ENCODE results near the gene PPP1R14B. TPM values are rescaled to one million over a fixed set of nuclear protein-coding genes. Genes with fewer than 3 reads are reported as not detected.

Gene PPP1R14B
- total RNA-seq, 4 donors from 2014 or later, result 9.5 to 63.4 (median 28.3) TPM

DNA sequence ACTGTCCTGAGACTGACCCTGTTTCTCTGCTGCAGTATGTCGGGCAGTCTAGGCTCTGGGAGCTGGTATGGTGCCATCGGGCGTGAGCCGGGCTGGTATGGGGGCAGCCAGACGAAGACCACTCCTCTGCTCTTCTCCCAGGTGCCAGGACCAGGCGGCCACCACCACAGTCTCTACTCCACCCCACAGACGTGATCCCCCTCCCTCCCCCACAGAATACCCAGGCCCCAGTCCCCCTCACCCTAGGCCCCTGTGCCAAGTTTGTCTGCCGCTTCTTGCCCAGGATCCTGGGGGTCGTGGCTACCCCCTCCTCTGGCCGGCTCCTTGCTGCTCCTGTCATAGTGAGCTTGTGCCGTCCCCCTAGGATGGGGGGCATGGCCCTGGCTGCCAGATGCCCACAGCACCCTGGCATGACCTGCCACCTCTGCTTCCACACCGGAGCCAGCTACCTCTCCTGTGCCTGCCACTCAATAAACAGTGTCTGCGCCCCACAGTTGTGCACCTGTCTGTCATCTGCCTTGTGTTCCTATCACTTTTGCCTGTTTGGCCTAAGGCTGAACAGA, 42.3 kb upstream of the PPP1R14B start:
- Histone ChIP-seq H3K4me1 (peaks cover 0 to 22% of the 10 kb centered on the region in 2 donors), H3K27ac (no peak overlapping the region), H3K36me3 (no peaks in the 10 kb centered on the region), H3K4me3 (no peak overlapping the region), H3K9me3 (no peaks in the 10 kb centered on the region), H3K27me3 (peaks cover 5 to 8% of the 10 kb centered on the region in 2 donors)
- intact Hi-C loops (cut with DNase I; ENCODE audit: low total_unique reads), result no loop called here
- no peak for DNase-seq
- no peak for TF ChIP-seq POLR2A (IDR thresholded peaks at IDR 0.05)
- TF ChIP-seq, protein P1, sequence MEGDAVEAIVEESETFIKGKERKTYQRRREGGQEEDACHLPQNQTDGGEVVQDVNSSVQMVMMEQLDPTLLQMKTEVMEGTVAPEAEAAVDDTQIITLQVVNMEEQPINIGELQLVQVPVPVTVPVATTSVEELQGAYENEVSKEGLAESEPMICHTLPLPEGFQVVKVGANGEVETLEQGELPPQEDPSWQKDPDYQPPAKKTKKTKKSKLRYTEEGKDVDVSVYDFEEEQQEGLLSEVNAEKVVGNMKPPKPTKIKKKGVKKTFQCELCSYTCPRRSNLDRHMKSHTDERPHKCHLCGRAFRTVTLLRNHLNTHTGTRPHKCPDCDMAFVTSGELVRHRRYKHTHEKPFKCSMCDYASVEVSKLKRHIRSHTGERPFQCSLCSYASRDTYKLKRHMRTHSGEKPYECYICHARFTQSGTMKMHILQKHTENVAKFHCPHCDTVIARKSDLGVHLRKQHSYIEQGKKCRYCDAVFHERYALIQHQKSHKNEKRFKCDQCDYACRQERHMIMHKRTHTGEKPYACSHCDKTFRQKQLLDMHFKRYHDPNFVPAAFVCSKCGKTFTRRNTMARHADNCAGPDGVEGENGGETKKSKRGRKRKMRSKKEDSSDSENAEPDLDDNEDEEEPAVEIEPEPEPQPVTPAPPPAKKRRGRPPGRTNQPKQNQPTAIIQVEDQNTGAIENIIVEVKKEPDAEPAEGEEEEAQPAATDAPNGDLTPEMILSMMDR (IDR thresholded peaks at IDR 0.05), result no peak

DNA sequence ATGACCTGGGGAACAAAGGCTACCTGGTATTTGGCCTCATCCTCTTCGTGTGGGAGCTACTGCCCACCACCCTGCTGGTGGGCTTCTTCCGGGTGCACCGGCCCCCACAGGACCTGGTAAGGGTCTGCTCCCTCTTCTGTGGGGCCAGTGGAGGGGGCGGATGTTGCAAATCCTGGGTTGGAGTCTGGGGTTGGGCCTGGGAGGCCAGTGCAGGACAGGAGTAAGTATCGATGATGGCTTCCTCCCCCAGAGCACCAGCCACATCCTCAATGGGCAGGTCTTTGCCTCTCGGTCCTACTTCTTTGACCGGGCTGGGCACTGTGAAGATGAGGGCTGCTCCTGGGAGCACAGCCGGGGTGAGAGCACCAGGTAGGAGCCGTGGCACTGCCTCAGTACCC, 41.6 kb upstream of the PPP1R14B start:
- intact Hi-C loops (cut with DNase I; ENCODE audit: low total_unique reads), result no loop called here
- DNase-seq, result no peak

DNA sequence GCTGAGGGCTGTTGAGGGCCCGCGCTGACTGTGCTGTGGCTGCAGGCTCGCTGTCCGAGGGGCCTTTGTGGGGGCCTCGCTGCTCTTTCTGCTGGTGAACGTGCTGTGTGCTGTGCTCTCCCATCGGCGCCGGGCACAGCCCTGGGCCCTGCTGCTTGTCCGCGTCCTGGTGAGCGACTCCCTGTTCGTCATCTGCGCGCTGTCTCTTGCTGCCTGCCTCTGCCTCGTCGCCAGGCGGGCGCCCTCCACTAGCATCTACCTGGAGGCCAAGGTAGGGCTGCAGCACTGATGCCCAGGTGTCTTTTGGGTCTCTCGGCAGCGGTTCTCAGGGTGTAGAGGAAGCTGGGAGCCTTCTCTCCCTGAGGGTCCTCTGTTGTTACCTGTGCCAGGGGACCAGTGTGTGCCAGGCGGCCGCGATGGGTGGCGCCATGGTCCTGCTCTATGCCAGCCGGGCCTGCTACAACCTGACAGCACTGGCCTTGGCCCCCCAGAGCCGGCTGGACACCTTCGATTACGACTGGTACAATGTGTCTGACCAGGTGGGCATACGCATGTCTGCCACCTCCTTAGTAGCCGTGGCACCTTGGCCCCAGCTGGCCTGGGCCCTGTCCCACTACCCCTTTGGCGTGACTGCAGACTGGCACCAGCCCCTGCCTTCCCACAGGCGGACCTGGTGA, 41.1 kb upstream of the PPP1R14B start:
- H3K9me3 ChIP-seq, result no peaks in the 10 kb centered on the region
- TF ChIP-seq, protein P1 (IDR thresholded peaks at IDR 0.05), result no peak
- TF ChIP-seq POLR2A (IDR thresholded peaks at IDR 0.05), result no peak
- no peak overlapping the region for H3K27ac ChIP-seq
- H3K36me3 ChIP-seq, result no peaks in the 10 kb centered on the region
- H3K4me1 ChIP-seq, result peaks cover 6 to 29% of the 10 kb centered on the region in 2 donors
- H3K27me3 ChIP-seq, result peaks cover under 1 to 7% of the 10 kb centered on the region in 2 donors
- DNase-seq, result no peak
- intact Hi-C loops (cut with DNase I; ENCODE audit: low total_unique reads), result no loop called here
- H3K4me3 ChIP-seq, result no peak overlapping the region

More for the DNA sequence above, 41.6 kb upstream of the PPP1R14B start:
- H3K27me3 ChIP-seq, result peaks cover 5 to 8% of the 10 kb centered on the region in 2 donors
- H3K4me1 ChIP-seq, result peaks cover 3 to 26% of the 10 kb centered on the region in 2 donors
- H3K27ac ChIP-seq, result no peak overlapping the region
- no peak overlapping the region for H3K4me3 ChIP-seq
- H3K36me3 ChIP-seq, result no peaks in the 10 kb centered on the region
- no peak for TF ChIP-seq POLR2A (IDR thresholded peaks at IDR 0.05)
- TF ChIP-seq, protein P1 (IDR thresholded peaks at IDR 0.05), result no peak
- H3K9me3 ChIP-seq, result no peaks in the 10 kb centered on the region

DNA sequence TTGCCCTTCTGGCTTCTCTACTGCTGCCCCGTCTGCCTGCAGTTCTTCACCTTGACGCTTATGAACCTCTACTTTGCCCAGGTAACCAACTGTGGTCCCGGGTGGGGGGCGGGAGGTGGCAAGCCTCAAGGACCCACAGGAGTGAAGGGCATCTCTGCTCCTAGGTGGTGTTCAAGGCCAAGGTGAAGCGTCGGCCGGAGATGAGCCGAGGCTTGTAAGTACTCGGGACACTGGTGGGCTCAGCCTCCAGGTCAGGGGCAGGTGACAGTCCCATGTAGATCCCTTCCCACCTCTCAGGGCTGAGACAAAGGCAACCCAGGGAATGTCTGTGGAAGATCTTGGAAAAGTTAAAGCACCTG, 40.0 kb upstream of the PPP1R14B start:
- H3K4me3 ChIP-seq, result no peak overlapping the region
- peaks cover 6 to 21% of the 10 kb centered on the region in 2 donors for H3K4me1 ChIP-seq
- H3K27me3 ChIP-seq, result no peaks in the 10 kb centered on the region
- H3K27ac ChIP-seq, result no peak overlapping the region
- TF ChIP-seq, protein P1 (IDR thresholded peaks at IDR 0.05), result no peak
- TF ChIP-seq POLR2A (IDR thresholded peaks at IDR 0.05), result no peak
- no peaks in the 10 kb centered on the region for H3K9me3 ChIP-seq
- no peak for DNase-seq
- intact Hi-C loops (cut with DNase I; ENCODE audit: low total_unique reads), result no loop called here
- no peaks in the 10 kb centered on the region for H3K36me3 ChIP-seq

Measured in uterus (tissue), 4 donors.